GM10847 (cell line): ENCODE measurements around the gene HOXD11.

ENCODE experiments used
- POLR2A ChIP-seq: IDR thresholded peaks from 2 replicates; pipeline ENCODE4 v1.6.1; 2011; ENCODE audit not compliant: insufficient read length; ENCODE audit errors: extremely low read depth

Gene HOXD11

GRCh38 chr2:176115883-176116813 is 9.1 kb downstream of the HOXD11 start, which contains the start of gene HOXD10:
TSS of gene HOXD10 (plus strand) at chr2:176116778. CDS start at chr2:176116834, 56 bp downstream.
- TF ChIP-seq POLR2A, result no peak

DNA sequence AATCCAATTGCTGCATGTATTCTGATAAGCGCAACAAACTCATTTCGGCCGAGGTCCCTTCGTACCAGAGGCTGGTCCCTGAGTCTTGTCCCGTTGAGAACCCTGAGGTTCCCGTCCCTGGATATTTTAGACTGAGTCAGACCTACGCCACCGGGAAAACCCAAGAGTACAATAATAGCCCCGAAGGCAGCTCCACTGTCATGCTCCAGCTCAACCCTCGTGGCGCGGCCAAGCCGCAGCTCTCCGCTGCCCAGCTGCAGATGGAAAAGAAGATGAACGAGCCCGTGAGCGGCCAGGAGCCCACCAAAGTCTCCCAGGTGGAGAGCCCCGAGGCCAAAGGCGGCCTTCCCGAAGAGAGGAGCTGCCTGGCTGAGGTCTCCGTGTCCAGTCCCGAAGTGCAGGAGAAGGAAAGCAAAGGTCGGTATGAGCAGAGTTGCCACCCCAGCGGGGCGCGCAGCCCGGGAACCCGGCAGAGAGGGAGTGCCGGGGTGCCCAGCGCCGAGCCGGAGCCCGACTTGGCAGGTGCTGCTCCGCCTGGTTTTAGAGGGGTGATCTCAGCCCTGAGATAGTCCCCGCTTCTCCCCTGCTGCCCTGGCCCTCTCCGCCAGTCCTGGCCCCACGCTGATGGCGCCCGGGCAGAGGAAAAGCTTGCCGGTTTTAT is 10.2 kb downstream of the HOXD11 start:
- no peak for TF ChIP-seq POLR2A

- no peak for TF ChIP-seq POLR2A
These were observed 10.8 kb downstream of the HOXD11 start for GRCh38 chr2:176117823-176118371.

- TF ChIP-seq POLR2A, result no peak
These were observed 11.7 kb downstream of the HOXD11 start for GRCh38 chr2:176118601-176119339.

DNA sequence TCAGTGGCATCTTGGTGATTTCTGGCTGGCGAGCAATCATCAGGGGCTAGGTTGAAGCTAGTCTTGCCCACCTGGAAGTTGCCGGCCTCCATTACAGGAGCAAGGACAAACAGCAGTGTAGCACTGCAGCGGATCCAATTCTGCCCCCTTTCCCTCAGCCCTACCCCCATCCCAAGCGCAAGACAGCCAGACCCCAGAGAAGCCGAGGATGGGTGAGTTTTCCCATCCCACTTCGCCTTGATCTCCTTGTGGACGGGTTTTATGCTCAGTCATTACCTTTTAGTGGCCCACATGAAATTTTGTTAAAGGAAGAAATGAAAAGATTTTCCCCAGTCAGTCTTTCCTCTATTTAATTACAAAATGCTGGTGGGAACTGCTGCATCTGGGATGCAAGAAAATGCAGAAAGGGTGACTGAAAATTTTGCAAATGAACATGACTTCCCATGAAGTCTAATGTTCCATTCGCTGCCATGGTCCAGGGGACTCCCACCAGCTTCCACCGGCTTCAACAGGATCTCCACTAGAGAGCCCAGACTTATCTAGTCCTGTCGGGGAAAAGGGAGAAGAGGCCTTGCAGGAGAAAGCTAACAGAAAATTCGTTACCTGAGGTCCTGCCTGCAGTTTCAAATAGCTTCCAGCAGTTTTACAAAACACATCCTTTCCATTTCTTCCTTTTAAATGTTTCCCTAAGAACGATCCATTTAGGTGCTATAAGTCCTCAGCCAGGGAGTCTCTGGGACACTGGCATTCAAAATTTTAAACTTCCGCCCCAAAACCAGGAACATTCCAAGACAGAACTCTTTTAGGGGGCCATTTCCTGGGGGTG is 13.5 kb downstream of the HOXD11 start:
- no peak for TF ChIP-seq POLR2A

- no peak for TF ChIP-seq POLR2A
These were observed 14.3 kb downstream of the HOXD11 start for GRCh38 chr2:176121190-176122051.

- no peak for TF ChIP-seq POLR2A
These were observed 15.1 kb downstream of the HOXD11 start for GRCh38 chr2:176122052-176122682.

DNA sequence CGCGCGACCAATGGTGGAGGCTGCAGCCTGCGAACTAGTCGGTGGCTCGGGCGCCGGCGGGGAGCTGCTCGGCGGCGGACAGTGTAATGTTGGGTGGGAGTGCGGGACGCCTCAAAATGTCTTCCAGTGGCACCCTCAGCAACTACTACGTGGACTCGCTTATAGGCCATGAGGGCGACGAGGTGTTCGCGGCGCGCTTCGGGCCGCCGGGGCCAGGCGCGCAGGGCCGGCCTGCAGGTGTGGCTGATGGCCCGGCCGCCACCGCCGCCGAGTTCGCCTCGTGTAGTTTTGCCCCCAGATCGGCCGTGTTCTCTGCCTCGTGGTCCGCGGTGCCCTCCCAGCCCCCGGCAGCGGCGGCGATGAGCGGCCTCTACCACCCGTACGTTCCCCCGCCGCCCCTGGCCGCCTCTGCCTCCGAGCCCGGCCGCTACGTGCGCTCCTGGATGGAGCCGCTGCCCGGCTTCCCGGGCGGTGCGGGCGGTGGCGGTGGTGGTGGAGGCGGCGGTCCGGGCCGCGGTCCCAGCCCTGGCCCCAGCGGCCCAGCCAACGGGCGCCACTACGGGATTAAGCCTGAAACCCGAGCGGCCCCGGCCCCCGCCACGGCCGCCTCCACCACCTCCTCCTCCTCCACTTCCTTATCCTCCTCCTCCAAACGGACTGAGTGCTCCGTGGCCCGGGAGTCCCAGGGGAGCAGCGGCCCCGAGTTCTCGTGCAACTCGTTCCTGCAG is 15.8 kb downstream of the HOXD11 start, which contains the start of gene HOXD9:
Gene HOXD9 (plus strand): TSS at position 37 of the 728 bp plus-strand sequence. CDS start 50 bp downstream, at position 87.
- TF ChIP-seq POLR2A, result no peak

- no peak for TF ChIP-seq POLR2A
These were observed 16.5 kb downstream of the HOXD11 start for GRCh38 chr2:176123411-176124109.

- TF ChIP-seq POLR2A, result no peak
These were observed 17.2 kb downstream of the HOXD11 start for GRCh38 chr2:176124110-176124946.
